ENCODE data around the gene VWCE. TPM values are rescaled to one million over a fixed set of nuclear protein-coding genes. Genes with fewer than 3 reads are reported as not detected.

The VWCE gene
- total RNA-seq, result 0.49 and 2.2 TPM in 2 replicates

DNA sequence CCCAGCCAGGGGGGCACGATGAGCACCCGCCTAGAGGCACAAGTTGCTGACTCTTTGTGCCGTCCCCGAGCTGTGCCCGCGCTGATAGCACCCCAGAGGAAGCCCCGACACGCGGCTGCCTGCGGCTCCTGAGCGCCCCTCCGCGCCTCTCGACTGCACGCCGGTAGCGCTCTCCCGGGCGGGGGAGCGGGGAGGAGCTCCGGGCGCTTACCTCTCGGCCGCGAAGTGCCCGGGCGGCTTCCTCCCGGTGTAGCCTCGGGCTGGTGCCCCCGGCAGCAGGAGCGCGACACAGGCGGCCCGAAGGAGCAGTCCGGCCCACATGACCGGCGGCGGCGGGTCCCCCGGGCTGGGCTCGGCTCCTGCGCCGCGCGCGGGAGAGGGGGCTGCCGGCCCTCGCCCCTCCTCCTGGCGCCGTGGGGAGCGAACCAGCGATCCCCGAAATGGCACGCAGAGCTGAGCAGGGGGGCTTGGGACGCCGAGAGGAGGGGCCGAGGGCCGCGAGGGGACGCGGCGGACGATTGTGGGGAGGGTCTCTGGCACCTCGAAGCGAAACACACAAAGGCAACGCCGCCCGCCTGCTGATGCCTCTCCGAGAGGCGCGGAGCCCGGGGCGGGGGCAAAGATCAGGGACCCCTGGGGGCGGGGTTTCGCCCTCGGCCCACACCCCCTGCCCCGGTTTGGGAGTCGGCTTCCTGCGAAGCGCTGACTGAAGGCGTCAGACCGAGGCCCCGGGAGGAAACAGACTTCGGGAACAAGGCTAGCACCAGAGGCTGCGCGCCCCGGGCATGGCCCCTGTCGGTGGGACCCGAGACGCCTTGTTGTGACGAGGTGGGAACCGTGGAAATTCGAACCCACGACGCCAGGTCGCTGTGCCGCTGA, at the start of gene VWCE:
Gene VWCE (minus strand): TSS at position 600 of the 879 bp plus-strand sequence. CDS start 279 bp downstream, at position 321.

DNA sequence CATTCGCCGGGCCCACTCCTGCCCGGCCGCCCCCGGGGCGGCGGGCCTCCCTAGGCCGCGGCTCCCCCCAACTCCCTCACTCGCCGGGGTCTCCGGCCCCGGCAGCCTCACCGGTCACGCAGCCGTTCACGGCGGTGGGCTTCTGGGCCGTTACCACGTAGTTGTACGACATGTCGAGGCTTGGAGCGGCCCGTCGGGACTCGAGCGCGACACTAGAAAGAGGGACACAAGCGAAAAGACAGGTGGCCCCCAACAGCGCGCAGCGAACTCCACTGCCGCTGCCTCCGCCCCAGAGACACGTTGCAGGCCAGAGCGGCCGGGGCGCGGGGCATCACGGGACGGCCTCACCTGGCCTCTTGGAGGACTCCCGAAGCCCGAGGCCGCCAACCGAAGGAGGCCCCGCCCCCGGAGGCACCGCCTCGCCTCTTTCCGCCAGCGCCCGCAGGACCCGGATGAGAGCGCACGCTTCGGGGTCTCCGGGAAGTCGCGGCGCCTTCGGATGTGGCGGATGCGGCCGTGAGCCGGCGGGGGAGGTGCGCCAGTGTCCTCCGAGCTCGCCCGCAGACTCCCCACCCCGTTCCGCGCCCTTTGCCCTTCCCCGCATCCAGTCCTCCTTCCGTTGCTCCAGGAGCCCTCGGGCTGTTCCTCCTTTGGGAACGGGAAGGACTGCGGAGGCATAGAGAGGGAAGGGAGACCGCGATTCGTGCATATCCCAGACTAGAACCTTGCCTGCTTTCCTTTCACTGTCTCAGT, 37.9 kb upstream of the VWCE start, which contains the start of the genes DDB1 and TKFC:
Gene DDB1 (minus strand): TSS at position 309 of the 753 bp plus-strand sequence. CDS start 137 bp downstream, at position 172.
Gene TKFC (plus strand): TSS at position 432 of the 753 bp plus-strand sequence. CDS start 1,501 bp downstream, outside the sequence.

DNA sequence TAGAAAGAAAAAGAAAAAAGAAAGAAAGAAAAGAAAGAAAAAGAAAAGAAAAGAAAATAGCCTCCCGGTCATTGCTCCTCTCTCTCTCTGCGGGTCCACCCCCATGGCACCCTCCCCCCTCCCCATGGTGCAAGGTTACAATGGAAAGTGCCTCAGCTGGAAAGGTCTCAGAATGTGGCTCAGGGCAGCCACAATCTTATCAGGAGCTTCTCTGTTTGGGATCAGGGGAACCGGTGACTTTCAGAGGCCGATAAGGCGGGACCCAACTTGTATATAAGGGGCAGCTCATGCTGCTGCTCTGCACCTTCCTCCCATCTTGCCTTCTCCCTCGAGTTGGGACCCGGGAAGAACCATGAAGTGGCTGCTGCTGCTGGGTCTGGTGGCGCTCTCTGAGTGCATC, 54.2 kb downstream of the VWCE start, which contains the start of gene PGA5:
Gene PGA5 (plus strand): TSS at position 301 of the 400 bp plus-strand sequence. CDS start 52 bp downstream, at position 353.

GRCh38 chr11:61222047-61222446, 73.1 kb downstream of the VWCE start, which contains the start of gene PGA4:
TSS of gene PGA4 (plus strand) at chr11:61222347. CDS start at chr11:61222401, 54 bp downstream.

Other genes starting within 250 kb of the VWCE start
- gene CD5, start 192.8 kb downstream of the VWCE start, total RNA-seq, result not detected in 2 replicates
- 14.2 and 16.9 TPM in 2 replicates for gene VPS37C, start 133.9 kb downstream of the VWCE start, total RNA-seq
- gene PGA3, start 91.8 kb downstream of the VWCE start, total RNA-seq, result not detected in 2 replicates
- gene PGA4, start 73.0 kb downstream of the VWCE start, total RNA-seq, result not detected in 2 replicates
- gene PGA5, start 54.1 kb downstream of the VWCE start, total RNA-seq, result not detected in 2 replicates
- 168 and 192 TPM in 2 replicates for gene DDB1, start 37.8 kb upstream of the VWCE start, total RNA-seq
- 25.3 and 50.5 TPM in 2 replicates for gene TKFC, start 37.9 kb upstream of the VWCE start, total RNA-seq
- gene CYB561A3, start 66.6 kb upstream of the VWCE start, total RNA-seq, result 50.5 and 56.3 TPM in 2 replicates
- 12.5 and 36.2 TPM in 2 replicates for gene TMEM138, start 67.1 kb upstream of the VWCE start, total RNA-seq
- 11.7 and 18.1 TPM in 2 replicates for gene TMEM216, start 97.3 kb upstream of the VWCE start, total RNA-seq
- gene CPSF7, start 134.7 kb upstream of the VWCE start, total RNA-seq, result 35.5 and 39.1 TPM in 2 replicates
- 45.1 and 47.8 TPM in 2 replicates for gene SDHAF2, start 134.8 kb upstream of the VWCE start, total RNA-seq
- not detected in 2 replicates for gene LRRC10B, start 213.4 kb upstream of the VWCE start, total RNA-seq